ENCODE results near the gene DPAGT1. TPM values are rescaled to one million over a fixed set of nuclear protein-coding genes. Genes with fewer than 3 reads are reported as not detected.

The DPAGT1 gene
- total RNA-seq, 2 experiments from 2014 or later = 31.7 to 83.4 TPM

- no peak for TF ChIP-seq EZH2phosphoT487 (IDR thresholded peaks at IDR 0.05; ENCODE audit: borderline replicate concordance, low read depth, low read length)
- TF ChIP-seq, protein P1, sequence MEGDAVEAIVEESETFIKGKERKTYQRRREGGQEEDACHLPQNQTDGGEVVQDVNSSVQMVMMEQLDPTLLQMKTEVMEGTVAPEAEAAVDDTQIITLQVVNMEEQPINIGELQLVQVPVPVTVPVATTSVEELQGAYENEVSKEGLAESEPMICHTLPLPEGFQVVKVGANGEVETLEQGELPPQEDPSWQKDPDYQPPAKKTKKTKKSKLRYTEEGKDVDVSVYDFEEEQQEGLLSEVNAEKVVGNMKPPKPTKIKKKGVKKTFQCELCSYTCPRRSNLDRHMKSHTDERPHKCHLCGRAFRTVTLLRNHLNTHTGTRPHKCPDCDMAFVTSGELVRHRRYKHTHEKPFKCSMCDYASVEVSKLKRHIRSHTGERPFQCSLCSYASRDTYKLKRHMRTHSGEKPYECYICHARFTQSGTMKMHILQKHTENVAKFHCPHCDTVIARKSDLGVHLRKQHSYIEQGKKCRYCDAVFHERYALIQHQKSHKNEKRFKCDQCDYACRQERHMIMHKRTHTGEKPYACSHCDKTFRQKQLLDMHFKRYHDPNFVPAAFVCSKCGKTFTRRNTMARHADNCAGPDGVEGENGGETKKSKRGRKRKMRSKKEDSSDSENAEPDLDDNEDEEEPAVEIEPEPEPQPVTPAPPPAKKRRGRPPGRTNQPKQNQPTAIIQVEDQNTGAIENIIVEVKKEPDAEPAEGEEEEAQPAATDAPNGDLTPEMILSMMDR (conservative IDR thresholded peaks at IDR 0.05; ENCODE audit: low read length) = no peak
- intact Hi-C loops (cut with micrococcal nuclease; ENCODE audit: unreplicated experiment) = loop anchor here (1.0 to 5.0 kb wide), 2 partner anchors 36 to 221 kb away; no protein-coding TSS in a partner anchor
These were observed 477 bp downstream of the DPAGT1 start for GRCh38 chr11:119100994-119101758.

DNA sequence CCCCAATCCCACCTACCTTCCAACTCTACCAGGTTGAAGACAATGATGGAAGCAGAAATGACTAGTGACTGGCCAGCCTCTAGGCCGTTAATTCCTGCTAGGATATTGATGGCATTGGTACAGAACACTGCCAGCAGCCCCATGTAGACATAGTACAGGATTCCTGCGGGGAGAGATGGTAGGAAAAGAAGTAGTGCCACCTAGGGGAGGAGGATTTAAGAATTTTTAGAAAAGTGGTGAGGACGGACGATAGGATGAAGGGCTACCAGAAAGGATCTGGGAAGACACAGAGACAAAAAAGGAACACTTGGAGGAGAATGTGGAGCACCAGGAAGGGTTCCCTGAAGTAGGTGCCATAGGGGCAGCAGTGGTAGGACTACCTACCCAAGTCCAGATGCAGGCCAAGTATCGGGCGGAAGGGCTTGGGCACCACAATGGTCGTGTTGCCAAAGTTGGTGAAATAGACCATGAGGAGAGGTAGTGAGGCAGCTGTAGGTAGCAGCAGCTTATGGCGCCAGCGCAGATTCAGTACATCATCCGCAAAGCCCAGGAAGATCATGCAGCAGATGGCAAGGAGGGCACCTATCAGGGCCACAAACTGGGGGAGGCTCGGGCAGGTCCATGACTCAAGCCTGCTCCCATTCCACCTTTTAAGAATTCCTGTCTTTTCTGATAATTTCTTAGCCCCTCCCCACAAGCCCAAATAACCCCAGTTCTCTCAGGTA lies 1.2 kb downstream of the DPAGT1 start:
- Histone ChIP-seq H3K9me2 (ENCODE audit: insufficient read depth, low read length) (no peaks in the 10 kb centered on the region), H3K36me3 (ENCODE audit: insufficient read depth, low read length) (peaks cover 32% of the 10 kb centered on the region), H2AFZ (ENCODE audit: low read length) (no peak overlapping the region), H3K27ac (ENCODE audit: low read depth, low read length, poor library complexity, severe bottlenecking) (peak overlapping the region; percentile 86), H3K9me3 (ENCODE audit: low read length) (no peaks in the 10 kb centered on the region), H3K4me3 (ENCODE audit: low read depth, low read length, poor library complexity, severe bottlenecking) (peak overlapping the region; percentile 88), H3K79me2 (ENCODE audit: insufficient read depth, low read depth, low read length) (peaks cover 30% of the 10 kb centered on the region), H3K4me1 (ENCODE audit: insufficient read depth, low read length, poor library complexity, severe bottlenecking) (peaks cover 54% of the 10 kb centered on the region), H3K4me2 (ENCODE audit: low read length) (peak overlapping the region; percentile 100), H4K20me1 (ENCODE audit: insufficient read depth, low read length) (no peaks in the 10 kb centered on the region)
- no peak for DNase-seq (ENCODE audit: low spot score)
- CTCF ChIA-PET (ENCODE audit: unreplicated experiment) = no interaction called here
- no peak for TF ChIP-seq EZH2phosphoT487 (IDR thresholded peaks at IDR 0.05; ENCODE audit: borderline replicate concordance, low read depth, low read length)
- TF ChIP-seq, protein P1 (conservative IDR thresholded peaks at IDR 0.05; ENCODE audit: low read length) = peak; percentile 84
- POLR2A ChIA-PET = interaction anchor here (0.6 to 1.4 kb wide), 4 partner anchors 16 to 91 kb away, joined by 3 to 8 read pairs (median 5); partner anchors contain the start of genes HINFP and HMBS
- no TSS peak for BruUV-seq (replicated peaks)
- intact Hi-C loops (cut with micrococcal nuclease; ENCODE audit: unreplicated experiment) = loop anchor here (1.0 to 5.0 kb wide), 2 partner anchors 35 to 222 kb away; no protein-coding TSS in a partner anchor

More at GRCh38 chr11:119100994-119101758, 477 bp downstream of the DPAGT1 start:
- DNase-seq (ENCODE audit: low spot score) = peak; percentile 45
- H3K9me3 ChIP-seq (ENCODE audit: low read length) = no peaks in the 10 kb centered on the region
- TSS peak; percentile 49 for BruUV-seq (replicated peaks)
- peak overlapping the region; percentile 84 for H2AFZ ChIP-seq (ENCODE audit: low read length)
- peaks cover 25% of the 10 kb centered on the region for H3K79me2 ChIP-seq (ENCODE audit: insufficient read depth, low read depth, low read length)
- peak overlapping the region; percentile 88 for H3K4me3 ChIP-seq (ENCODE audit: low read depth, low read length, poor library complexity, severe bottlenecking)
- H3K4me1 ChIP-seq (ENCODE audit: insufficient read depth, low read length, poor library complexity, severe bottlenecking) = peaks cover 49% of the 10 kb centered on the region
- peaks cover 28% of the 10 kb centered on the region for H3K36me3 ChIP-seq (ENCODE audit: insufficient read depth, low read length)
- no peaks in the 10 kb centered on the region for H4K20me1 ChIP-seq (ENCODE audit: insufficient read depth, low read length)
- H3K4me2 ChIP-seq (ENCODE audit: low read length) = peak overlapping the region; percentile 100
- no peaks in the 10 kb centered on the region for H3K9me2 ChIP-seq (ENCODE audit: insufficient read depth, low read length)
- peak overlapping the region; percentile 86 for H3K27ac ChIP-seq (ENCODE audit: low read depth, low read length, poor library complexity, severe bottlenecking)
- POLR2A ChIA-PET = interaction anchor here (0.5 to 1.8 kb wide), 7 partner anchors 9 to 220 kb away, joined by 3 to 8 read pairs (median 4); partner anchors contain the start of genes HMBS and VPS11
- CTCF ChIA-PET (ENCODE audit: unreplicated experiment) = interaction anchor here (0.7 kb wide), 2 partner anchors 223 to 242 kb away, joined by 6 to 7 read pairs; no protein-coding TSS in a partner anchor
